OCI-LY7 (cell line): ENCODE results near the gene ALKBH4. TPM values are rescaled to one million over a fixed set of nuclear protein-coding genes. Genes with fewer than 3 reads are reported as not detected.
A peak's percentile ranks its signal among the peaks of the same experiment; 100 is the strongest.

Experiments used
- BruUV-seq: library from RNA; stranded (reverse); fragments of 400-500 nt; replicated peaks from 2 replicates; lab custom pipeline; 2021; lab: Mats Ljungman, UMichigan
- CTCF ChIA-PET: fragments of 300-600 bp; sonication (Branson Sonifier 250); formaldehyde crosslinking; loops from one replicate; lab custom pipeline; 2022; ENCODE audit warnings: antibody characterized with exemption; ENCODE audit not compliant: unreplicated experiment; lab: Charles Lee
- POLR2A ChIA-PET: fragments of 300-600 bp; sonication (Branson Sonifier 250); formaldehyde crosslinking; loops from one replicate; lab custom pipeline; 2022; ENCODE audit warnings: antibody characterized with exemption; lab: Charles Lee
- DNase-seq: peaks from one replicate; pipeline ENCODE4 v3.0.0-alpha.2; 2015; ENCODE audit warnings: low spot score
- H2AFZ ChIP-seq: fragments of 200-600 bp; sonication (generic), shearing (Covaris generic); 2 replicates; pipeline ENCODE4 v1.6.1; 2014; ENCODE audit warnings: mild to moderate bottlenecking, antibody characterized with exemption, low read length, moderate library complexity
- H3K27ac ChIP-seq: fragments of 200-600 bp; sonication (generic); 2 replicates; pipeline ENCODE4 v1.5.1; 2014; ENCODE audit warnings: mixed run types, low read depth, mild to moderate bottlenecking, moderate library complexity, low read length, inconsistent platforms; ENCODE audit not compliant: poor library complexity, severe bottlenecking
- H3K36me3 ChIP-seq: fragments of 200-600 bp; sonication (generic); 2 replicates; pipeline ENCODE4 v1.6.1; 2014; ENCODE audit warnings: mild to moderate bottlenecking, antibody characterized with exemption, low read length, moderate library complexity, mixed read lengths; ENCODE audit not compliant: insufficient read depth
- H3K4me1 ChIP-seq: fragments of 200-600 bp; sonication (generic); 2 replicates; pipeline ENCODE4 v1.5.1; 2014; ENCODE audit warnings: mild to moderate bottlenecking, low read length; ENCODE audit not compliant: insufficient read depth, poor library complexity, severe bottlenecking
- H3K4me2 ChIP-seq: fragments of 200-600 bp; sonication (generic); 2 replicates; pipeline ENCODE4 v1.6.1; 2014; ENCODE audit warnings: mild to moderate bottlenecking, low read length
- H3K4me3 ChIP-seq: fragments of 200-600 bp; sonication (generic); 2 replicates; pipeline ENCODE4 v1.5.1; 2014; ENCODE audit warnings: mild to moderate bottlenecking, low read depth, low read length; ENCODE audit not compliant: poor library complexity, severe bottlenecking
- H3K79me2 ChIP-seq: fragments of 200-600 bp; sonication (generic); 2 replicates; pipeline ENCODE4 v1.6.1; 2016; ENCODE audit warnings: low read depth, mild to moderate bottlenecking, low read length, moderate library complexity, mixed read lengths; ENCODE audit not compliant: insufficient read depth
- H3K9me2 ChIP-seq: fragments of 200-600 bp; sonication (generic); 2 replicates; pipeline ENCODE4 v1.6.1; 2016; ENCODE audit warnings: mild to moderate bottlenecking, low read length, mixed read lengths; ENCODE audit not compliant: insufficient read depth
- H3K9me3 ChIP-seq: fragments of 200-600 bp; sonication (generic); 2 replicates; pipeline ENCODE4 v1.6.1; 2014; ENCODE audit warnings: mild to moderate bottlenecking, mixed run types, low read length, mixed read lengths
- H4K20me1 ChIP-seq: fragments of 200-600 bp; sonication (generic); 2 replicates; pipeline ENCODE4 v1.6.1; 2014; ENCODE audit warnings: mild to moderate bottlenecking, antibody characterized with exemption, low read length, moderate library complexity, mixed read lengths; ENCODE audit not compliant: insufficient read depth
- CTCF ChIP-seq: fragments of 200-600 bp; sonication (generic); conservative IDR thresholded peaks from 2 replicates; pipeline ENCODE4 v1.5.1; 2014; ENCODE audit warnings: mild to moderate bottlenecking, antibody characterized with exemption, low read length, moderate library complexity, mixed read lengths
- EZH2phosphoT487 ChIP-seq: fragments of 200-600 bp; sonication (generic); IDR thresholded peaks from 2 replicates; pipeline ENCODE4 v1.6.1; 2018; ENCODE audit warnings: low read depth, borderline replicate concordance, mild to moderate bottlenecking, mixed run types, antibody characterized with exemption, low read length, moderate library complexity, mixed read lengths
- intact Hi-C: fragments of 100-400 bp; cut with micrococcal nuclease; formaldehyde crosslinking; loops from one replicate; pipeline ENCODE4 v1.10.0; 2022; ENCODE audit not compliant: unreplicated experiment
- total RNA-seq, 2 experiments: library from RNA; depleted of rRNA in 1 of 2; stranded (reverse); fragments of >200 nt in 1 of 2; shearing (Covaris generic) in 1 of 2; gene quantifications; 2 replicates each; pipeline ENCODE4 v1.2.3, GENCODE V29; 2014 to 2022

ALKBH4 gene
- total RNA-seq, 2 experiments from 2014 or later = 13.3 to 17.5 TPM

- Histone ChIP-seq H3K36me3 (peaks cover 75% of the 10 kb centered on the region), H3K9me3 (peaks cover 4% of the 10 kb centered on the region; the same call in 1 of the 2 replicates), H3K79me2 (peaks cover 30% of the 10 kb centered on the region; the same call in 1 of the 2 replicates), H4K20me1 (no peaks in the 10 kb centered on the region), H3K4me3 (peak overlapping the region; percentile 37), H3K9me2 (no peaks in the 10 kb centered on the region), H2AFZ (no peak overlapping the region), H3K4me1 (peaks cover 77% of the 10 kb centered on the region), H3K27ac (peak overlapping the region; percentile 100), H3K4me2 (peak overlapping the region; percentile 51)
- no TSS peak for BruUV-seq
- intact Hi-C loops = loop anchor here (1.0 to 10.0 kb wide), 3 partner anchors 19 to 641 kb away; no protein-coding TSS in a partner anchor
- POLR2A ChIA-PET = interaction anchor here (0.6 to 9.7 kb wide), 3 partner anchors 13 to 1253 kb away, joined by 3 to 66 read pairs (median 26); partner anchors contain the start of gene ORAI2
- no peak for DNase-seq
- CTCF ChIA-PET = interaction anchor here (1.0 to 1.1 kb wide), 2 partner anchors 14 to 37 kb away, joined by 3 to 4 read pairs; no protein-coding TSS in a partner anchor
- TF ChIP-seq CTCF (no peak), EZH2phosphoT487 (no peak)
Observed at GRCh38 chr7:102445674-102446071, 19.0 kb downstream of the ALKBH4 start.

- Histone ChIP-seq H3K27ac (peak overlapping the region; percentile 100), H3K79me2 (peaks cover 30% of the 10 kb centered on the region; the same call in 1 of the 2 replicates), H3K9me2 (no peaks in the 10 kb centered on the region), H2AFZ (no peak overlapping the region), H3K9me3 (peaks cover 4% of the 10 kb centered on the region; the same call in 1 of the 2 replicates), H3K4me2 (peak overlapping the region; percentile 51), H3K4me1 (peaks cover 77% of the 10 kb centered on the region), H4K20me1 (no peaks in the 10 kb centered on the region), H3K4me3 (peak overlapping the region; percentile 37), H3K36me3 (peaks cover 75% of the 10 kb centered on the region)
- CTCF ChIA-PET = interaction anchor here (1.0 to 1.1 kb wide), 2 partner anchors 13 to 36 kb away, joined by 3 to 4 read pairs; no protein-coding TSS in a partner anchor
- intact Hi-C loops = loop anchor here (1.0 to 10.0 kb wide), 3 partner anchors 19 to 640 kb away; no protein-coding TSS in a partner anchor
- POLR2A ChIA-PET = interaction anchor here (0.6 to 9.7 kb wide), 5 partner anchors 12 to 1253 kb away, joined by 3 to 66 read pairs (median 4); partner anchors contain the start of gene ORAI2
- TF ChIP-seq CTCF (no peak), EZH2phosphoT487 (no peak)
- BruUV-seq = no TSS peak
- DNase-seq = peak; percentile 92
Observed at GRCh38 chr7:102444961-102445673, 19.5 kb downstream of the ALKBH4 start.
